Neural progenitor cell (in vitro differentiated cells): ENCODE results near the gene NFE2L1.

ENCODE experiments used
- EZH2 ChIP-seq: fragments of 200-600 bp; sonication (generic); IDR thresholded peaks from 2 replicates; pipeline ENCODE4 v1.6.1; 2017; ENCODE audit warnings: antibody characterized with exemption, mild to moderate bottlenecking, moderate library complexity
- EZH2phosphoT487 ChIP-seq: fragments of 200-600 bp; sonication (generic); IDR thresholded peaks from 2 replicates; pipeline ENCODE4 v1.6.1; 2017; ENCODE audit warnings: antibody characterized with exemption
- TF ChIP-seq, protein P1 (sequence below): fragments of 200-600 bp; sonication (generic); IDR thresholded peaks from 2 replicates; pipeline ENCODE4 v1.5.1; 2017; ENCODE audit warnings: antibody characterized with exemption, mild to moderate bottlenecking

DNA sequence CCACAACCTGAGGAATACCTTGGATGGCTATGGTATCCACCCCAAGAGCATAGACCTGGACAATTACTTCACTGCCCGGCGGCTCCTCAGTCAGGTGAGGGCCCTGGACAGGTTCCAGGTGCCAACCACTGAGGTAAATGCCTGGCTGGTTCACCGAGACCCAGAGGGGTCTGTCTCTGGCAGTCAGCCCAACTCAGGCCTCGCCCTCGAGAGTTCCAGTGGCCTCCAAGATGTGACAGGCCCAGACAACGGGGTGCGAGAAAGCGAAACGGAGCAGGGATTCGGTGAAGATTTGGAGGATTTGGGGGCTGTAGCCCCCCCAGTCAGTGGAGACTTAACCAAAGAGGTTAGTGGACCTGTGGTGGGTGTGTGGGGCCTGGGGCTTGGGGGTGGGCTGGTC, 3.1 kb downstream of the NFE2L1 start:
- TF ChIP-seq, protein P1, sequence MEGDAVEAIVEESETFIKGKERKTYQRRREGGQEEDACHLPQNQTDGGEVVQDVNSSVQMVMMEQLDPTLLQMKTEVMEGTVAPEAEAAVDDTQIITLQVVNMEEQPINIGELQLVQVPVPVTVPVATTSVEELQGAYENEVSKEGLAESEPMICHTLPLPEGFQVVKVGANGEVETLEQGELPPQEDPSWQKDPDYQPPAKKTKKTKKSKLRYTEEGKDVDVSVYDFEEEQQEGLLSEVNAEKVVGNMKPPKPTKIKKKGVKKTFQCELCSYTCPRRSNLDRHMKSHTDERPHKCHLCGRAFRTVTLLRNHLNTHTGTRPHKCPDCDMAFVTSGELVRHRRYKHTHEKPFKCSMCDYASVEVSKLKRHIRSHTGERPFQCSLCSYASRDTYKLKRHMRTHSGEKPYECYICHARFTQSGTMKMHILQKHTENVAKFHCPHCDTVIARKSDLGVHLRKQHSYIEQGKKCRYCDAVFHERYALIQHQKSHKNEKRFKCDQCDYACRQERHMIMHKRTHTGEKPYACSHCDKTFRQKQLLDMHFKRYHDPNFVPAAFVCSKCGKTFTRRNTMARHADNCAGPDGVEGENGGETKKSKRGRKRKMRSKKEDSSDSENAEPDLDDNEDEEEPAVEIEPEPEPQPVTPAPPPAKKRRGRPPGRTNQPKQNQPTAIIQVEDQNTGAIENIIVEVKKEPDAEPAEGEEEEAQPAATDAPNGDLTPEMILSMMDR: no peak
- TF ChIP-seq EZH2phosphoT487 (no peak), EZH2 (no peak)
